ENCODE measurements around the gene LRIG2.

DNA sequence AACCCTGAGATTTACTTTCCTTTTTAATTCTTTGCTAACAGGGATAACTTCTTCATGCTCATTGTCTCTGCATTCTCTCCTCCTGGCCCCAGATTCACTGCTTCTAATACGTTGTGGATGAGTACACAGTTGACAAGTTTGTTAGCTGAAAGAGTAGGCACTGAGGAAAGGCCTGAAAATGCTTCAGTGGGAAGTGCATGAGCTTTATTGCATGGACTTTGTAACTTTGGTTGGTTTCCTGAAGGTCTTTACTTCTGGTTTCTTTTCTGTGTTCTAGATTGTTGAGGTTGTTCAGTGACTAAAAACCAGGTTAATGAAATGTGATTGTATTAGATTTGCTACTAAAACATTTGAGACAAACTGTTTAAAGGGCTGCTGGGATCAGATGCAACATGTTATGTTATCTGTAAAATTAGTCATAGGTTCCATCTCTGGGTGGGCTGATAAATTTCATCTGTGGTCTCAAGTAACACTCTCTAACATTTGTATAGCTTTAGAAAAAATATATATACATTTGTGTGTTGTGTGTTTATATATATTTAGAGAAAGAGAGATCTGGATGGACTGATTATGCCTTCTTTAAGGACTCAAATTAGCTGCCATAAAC lies 19.1 kb downstream of the LRIG2 start:
- TF ChIP-seq, protein P1, sequence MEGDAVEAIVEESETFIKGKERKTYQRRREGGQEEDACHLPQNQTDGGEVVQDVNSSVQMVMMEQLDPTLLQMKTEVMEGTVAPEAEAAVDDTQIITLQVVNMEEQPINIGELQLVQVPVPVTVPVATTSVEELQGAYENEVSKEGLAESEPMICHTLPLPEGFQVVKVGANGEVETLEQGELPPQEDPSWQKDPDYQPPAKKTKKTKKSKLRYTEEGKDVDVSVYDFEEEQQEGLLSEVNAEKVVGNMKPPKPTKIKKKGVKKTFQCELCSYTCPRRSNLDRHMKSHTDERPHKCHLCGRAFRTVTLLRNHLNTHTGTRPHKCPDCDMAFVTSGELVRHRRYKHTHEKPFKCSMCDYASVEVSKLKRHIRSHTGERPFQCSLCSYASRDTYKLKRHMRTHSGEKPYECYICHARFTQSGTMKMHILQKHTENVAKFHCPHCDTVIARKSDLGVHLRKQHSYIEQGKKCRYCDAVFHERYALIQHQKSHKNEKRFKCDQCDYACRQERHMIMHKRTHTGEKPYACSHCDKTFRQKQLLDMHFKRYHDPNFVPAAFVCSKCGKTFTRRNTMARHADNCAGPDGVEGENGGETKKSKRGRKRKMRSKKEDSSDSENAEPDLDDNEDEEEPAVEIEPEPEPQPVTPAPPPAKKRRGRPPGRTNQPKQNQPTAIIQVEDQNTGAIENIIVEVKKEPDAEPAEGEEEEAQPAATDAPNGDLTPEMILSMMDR (IDR thresholded peaks at IDR 0.05) = no peak
- TF ChIP-seq POLR2A (IDR thresholded peaks at IDR 0.05) = no peak

Data from testis (tissue), 2 donors.